H1 (cell line): ENCODE measurements around the gene DDX53. TPM values are rescaled to one million over a fixed set of nuclear protein-coding genes. Genes with fewer than 3 reads are reported as not detected.

Experiments used
- CTCF ChIA-PET: fragments of 300-600 bp; sonication (Branson Sonifier 250); formaldehyde crosslinking; loops from one replicate; lab custom pipeline; 2021; ENCODE audit not compliant: partially characterized antibody; lab: Charles Lee
- POLR2A ChIA-PET: fragments of 300-600 bp; sonication (Branson Sonifier 250); formaldehyde crosslinking; loops from one replicate; lab custom pipeline; 2021; ENCODE audit warnings: inconsistent platforms; ENCODE audit not compliant: partially characterized antibody; lab: Charles Lee
- DNase-seq, 2 experiments: peaks; one replicate each; pipeline versions ENCODE4 v3.0.0 to v3.0.0-alpha.2; 2010 to 2022; ENCODE audit warnings: low spot score in 2 of 2, low read depth in 1 of 2, mixed read lengths in 1 of 2
- FAIRE-seq: peaks from 2 replicates; lab custom pipeline; 2011; peaks lifted over from hg19 to GRCh38; lab: Jason Lieb, UNC
- H2AFZ ChIP-seq: 2 replicates; pipeline ENCODE4 v1.8.1; 2012; ENCODE audit warnings: low read length, inconsistent platforms
- H2AK5ac ChIP-seq: 2 replicates; pipeline ENCODE4 v1.6.1; 2013; ENCODE audit warnings: low read depth, low read length
- H2BK120ac ChIP-seq: replicated peaks from 2 replicates; pipeline ENCODE3; 2013; ENCODE audit warnings: low read depth, low read length, inconsistent platforms
- H2BK12ac ChIP-seq: 2 replicates; pipeline ENCODE4 v1.6.1; 2013; ENCODE audit warnings: low read depth, low read length
- H2BK15ac ChIP-seq: 2 replicates; pipeline ENCODE4 v1.6.1; 2013; ENCODE audit warnings: low read length
- H2BK20ac ChIP-seq: 2 replicates; pipeline ENCODE4 v1.6.1; 2013; ENCODE audit warnings: low read length
- H2BK5ac ChIP-seq: 2 replicates; pipeline ENCODE4 v1.6.1; 2013; ENCODE audit warnings: low read depth, low read length
- H3K14ac ChIP-seq: 2 replicates; pipeline ENCODE4 v1.6.1; 2013; ENCODE audit warnings: inconsistent platforms; ENCODE audit not compliant: insufficient read length
- H3K18ac ChIP-seq: 2 replicates; pipeline ENCODE4 v1.6.1; 2013; ENCODE audit warnings: low read length; ENCODE audit errors: extremely low read depth
- H3K23ac ChIP-seq: 2 replicates; pipeline ENCODE4 v1.6.1; 2013; ENCODE audit warnings: inconsistent platforms; ENCODE audit not compliant: insufficient read length
- H3K23me2 ChIP-seq: 2 replicates; pipeline ENCODE4 v1.6.1; 2013; ENCODE audit warnings: low read depth, low read length
- H3K27ac ChIP-seq: 2 replicates; pipeline ENCODE4 v1.6.1; 2011; ENCODE audit warnings: low read depth, low read length, inconsistent platforms
- H3K27me3 ChIP-seq, 4 experiments: replicated peaks in 1 of 4; 1 replicate in 1 of 4; 2 replicates in 3 of 4; pipeline versions ENCODE4 v1.6.1 to v1.8.1; 2011 to 2013; ENCODE audit warnings: low read length in 3 of 4, mild to moderate bottlenecking in 3 of 4, inconsistent platforms in 2 of 4, mixed read lengths in 2 of 4, moderate library complexity in 1 of 4; ENCODE audit not compliant: control insufficient read depth in 3 of 4, insufficient read depth in 3 of 4; ENCODE audit errors: extremely low read depth in 1 of 4
- H3K36me3 ChIP-seq, 4 experiments: 2 replicates each; pipeline versions ENCODE4 v1.6.1 to v1.8.1; 2011 to 2013; ENCODE audit warnings: mild to moderate bottlenecking in 4 of 4, low read length in 3 of 4, moderate library complexity in 2 of 4, control low read depth in 1 of 4, inconsistent platforms in 1 of 4; ENCODE audit not compliant: insufficient read depth in 4 of 4, control insufficient read depth in 2 of 4
- H3K4ac ChIP-seq: replicated peaks from 2 replicates; pipeline ENCODE3; 2013; ENCODE audit warnings: low read length, low read depth, mixed read lengths, inconsistent platforms; ENCODE audit not compliant: insufficient read length
- H3K4me1 ChIP-seq, 4 experiments: replicated peaks in 1 of 4; 1 replicate in 1 of 4; 2 replicates in 3 of 4; pipeline versions ENCODE4 v1.6.1 to v1.8.1; 2011 to 2013; ENCODE audit warnings: low read length in 3 of 4, inconsistent platforms in 2 of 4, mixed read lengths in 1 of 4; ENCODE audit not compliant: insufficient read depth in 4 of 4, control insufficient read depth in 3 of 4
- H3K4me2 ChIP-seq, 2 experiments: 2 replicates each; pipeline versions ENCODE4 v1.6.1 to v1.8.1; 2011 to 2013; ENCODE audit warnings: low read depth in 2 of 2, low read length in 2 of 2, control low read depth in 1 of 2, inconsistent platforms in 1 of 2, mild to moderate bottlenecking in 1 of 2; ENCODE audit not compliant: insufficient read depth in 1 of 2
- H3K4me3 ChIP-seq, 4 experiments: fragments of 200-600, 300-600 bp in 1 of 4; sonication (generic), shearing (Covaris generic), sonication (Bioruptor Twin) in 1 of 4; 2 replicates each; pipeline versions ENCODE4 v1.5.1 to v1.8.1; 2011 to 2016; ENCODE audit warnings: low read length in 4 of 4, low read depth in 3 of 4, control low read depth in 2 of 4, inconsistent platforms in 2 of 4, mild to moderate bottlenecking in 2 of 4, mixed read lengths in 1 of 4, moderate library complexity in 1 of 4; ENCODE audit not compliant: insufficient read depth in 2 of 4; ENCODE audit errors: extremely low read depth in 1 of 4
- H3K56ac ChIP-seq: replicated peaks from 2 replicates; pipeline ENCODE3; 2013; ENCODE audit warnings: low read depth, mild to moderate bottlenecking, mixed read lengths, low read length, inconsistent platforms; ENCODE audit not compliant: insufficient read length
- H3K79me1 ChIP-seq: 2 replicates; pipeline ENCODE4 v1.6.1; 2013; ENCODE audit warnings: low read depth, low read length, control low read depth
- H3K79me2 ChIP-seq, 2 experiments: 2 replicates each; pipeline versions ENCODE4 v1.6.1 to v1.8.1; 2012 to 2013; ENCODE audit warnings: low read length in 2 of 2, mild to moderate bottlenecking in 2 of 2, inconsistent platforms in 1 of 2; ENCODE audit not compliant: insufficient read depth in 2 of 2, control insufficient read depth in 1 of 2
- H3K9ac ChIP-seq, 4 experiments: replicated peaks in 1 of 4; 1 replicate in 1 of 4; 2 replicates in 3 of 4; pipeline versions ENCODE4 v1.6.1 to v1.8.1; 2011 to 2013; ENCODE audit warnings: low read depth in 3 of 4, low read length in 3 of 4, control low read depth in 2 of 4, mild to moderate bottlenecking in 2 of 4, moderate library complexity in 2 of 4, inconsistent platforms in 1 of 4; ENCODE audit errors: extremely low read depth in 1 of 4
- H3K9me3 ChIP-seq, 2 experiments: 2 replicates each; pipeline versions ENCODE4 v1.6.1 to v1.8.1; 2012 to 2013; ENCODE audit warnings: mild to moderate bottlenecking in 2 of 2, moderate library complexity in 2 of 2, control low read depth in 1 of 2, inconsistent platforms in 1 of 2, low read depth in 1 of 2, low read length in 1 of 2, mixed read lengths in 1 of 2; ENCODE audit not compliant: insufficient read depth in 2 of 2
- H4K20me1 ChIP-seq, 2 experiments: replicated peaks in 1 of 2; 2 replicates each; pipeline versions ENCODE3 to v1.8.1; 2011 to 2013; ENCODE audit warnings: inconsistent platforms in 2 of 2, low read length in 2 of 2, mild to moderate bottlenecking in 1 of 2; ENCODE audit not compliant: insufficient read depth in 2 of 2, control insufficient read depth in 1 of 2
- H4K5ac ChIP-seq: 2 replicates; pipeline ENCODE4 v1.6.1; 2013; ENCODE audit warnings: low read length, low read depth, mixed read lengths, inconsistent platforms; ENCODE audit not compliant: insufficient read length
- H4K8ac ChIP-seq: 2 replicates; pipeline ENCODE4 v1.8.0; 2013; ENCODE audit warnings: mild to moderate bottlenecking, moderate library complexity, low read length, inconsistent platforms; ENCODE audit not compliant: insufficient read depth; ENCODE audit errors: extremely low read depth
- H4K91ac ChIP-seq: replicated peaks from 2 replicates; pipeline ENCODE3; 2013; ENCODE audit warnings: low read length, mixed read lengths, inconsistent platforms; ENCODE audit not compliant: insufficient read length
- BRCA1 ChIP-seq: IDR thresholded peaks from 2 replicates; pipeline ENCODE4 v1.6.1; 2012; ENCODE audit warnings: low read depth, low read length, improper control_type of control experiment
- SIX5 ChIP-seq: IDR thresholded peaks from 2 replicates; pipeline ENCODE4 v1.6.1; 2011; ENCODE audit warnings: mild to moderate bottlenecking, low read depth, low read length
- SUZ12 ChIP-seq: fragments of 200-600 bp; sonication (generic); IDR thresholded peaks from 2 replicates; pipeline ENCODE4 v1.6.1; 2012; ENCODE audit warnings: mild to moderate bottlenecking, inconsistent platforms, low read length, moderate library complexity, mixed read lengths
- WGBS, 2 experiments: shearing (Covaris generic) in 1 of 2; methylation state at CpG; one replicate each; pipeline versions ENCODE4 v1.1.6 to v1.1.7; 2013 to 2015; ENCODE audit warnings: low lambda C conversion rate in 2 of 2, mixed read lengths in 2 of 2, inconsistent platforms in 1 of 2, low coverage in 1 of 2, missing lambda C conversion rate in 1 of 2; ENCODE audit not compliant: insufficient replicate concordance in 2 of 2, insufficient coverage in 1 of 2, insufficient read length in 1 of 2; ENCODE audit errors: extremely low coverage in 1 of 2, missing lambda C conversion rate in 1 of 2; 5-methylcytosine and 5-hydroxymethylcytosine counted together
- polyA plus RNA-seq, 7 experiments: library from polyadenylated mRNA; depleted of rRNA in 3 of 7; stranded (reverse) in 5 of 7; unstranded in 2 of 7; fragments of >200 nt in 5 of 7; fragments of 200-250 nt in 2 of 7; gene quantifications; 1 replicate in 5 of 7; 2 replicates in 1 of 7; 4 replicates in 1 of 7; pipeline versions ENCODE4 v1.2.1 to v1.2.3, GENCODE V29; 2011 to 2013; ENCODE audit warnings: missing spikeins in 2 of 7, mixed read lengths in 2 of 7
- total RNA-seq: library from RNA; stranded (reverse); fragmentation: NEBNext Ultra II Directional; extraction: Animal tissue kit (Norgen Biotek cat#: 25700); gene quantifications from 2 replicates; pipeline ENCODE4 v1.2.1, GENCODE V29; 2021

Gene DDX53
- total and polyA plus RNA-seq, 2 of the 8 experiments (the other 6 are each of a cell fraction or from before 2014, with no cell fraction given): not detected

DNA sequence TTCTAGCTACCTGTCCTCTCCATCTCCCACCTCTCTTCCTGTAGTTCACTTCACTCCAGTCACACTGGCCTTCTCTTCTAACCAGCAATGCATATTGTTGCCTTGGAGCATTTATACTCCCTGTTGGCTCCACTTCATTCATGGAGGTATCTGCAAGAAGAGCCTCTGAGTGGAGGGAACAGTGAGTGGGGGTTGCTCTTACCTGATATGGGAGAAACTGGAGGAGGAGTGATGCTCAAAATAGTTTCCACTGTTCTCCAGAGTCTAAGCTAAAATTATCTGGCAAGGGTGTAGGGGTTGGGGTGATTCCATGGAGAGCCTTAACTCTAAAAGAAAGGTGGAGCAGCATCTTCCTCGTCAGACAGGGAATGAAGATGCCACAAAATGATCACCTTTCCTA lies 28.9 kb upstream of the DDX53 start:
- Histone ChIP-seq H3K14ac (no peak overlapping the region), H3K9ac (no peak overlapping the region), H3K4me2 (no peak overlapping the region), H3K79me1 (no peaks in the 10 kb centered on the region), H3K4ac (no peak overlapping the region), H3K23me2 (no peaks in the 10 kb centered on the region), H4K91ac (no peak overlapping the region), H2BK5ac (no peak overlapping the region), H3K79me2 (no peaks in the 10 kb centered on the region), H3K4me3 (no peak overlapping the region), H2BK12ac (no peak overlapping the region), H3K36me3 (no peaks in the 10 kb centered on the region), H2BK120ac (no peak overlapping the region), H2BK15ac (no peak overlapping the region), H4K5ac (no peak overlapping the region), H3K27ac (no peak overlapping the region), H4K20me1 (no peaks in the 10 kb centered on the region), H4K8ac (no peak overlapping the region), H2BK20ac (no peak overlapping the region), H3K56ac (no peak overlapping the region), H2AK5ac (no peak overlapping the region), H3K27me3 (no peaks in the 10 kb centered on the region), H3K18ac (no peak overlapping the region), H3K4me1 (no peaks in the 10 kb centered on the region), H3K9me3 (no peaks in the 10 kb centered on the region), H2AFZ (no peak overlapping the region), H3K23ac (no peak overlapping the region)
- no peak for TF ChIP-seq BRCA1
- TF ChIP-seq SIX5: no peak
- TF ChIP-seq SUZ12: no peak
- POLR2A ChIA-PET: no interaction called here
- no peak for FAIRE-seq
- DNase-seq: no peak
- CTCF ChIA-PET: no interaction called here
- 100% methylated on average over 1 of the region's 1 CpG; no CpG with 5 or more reads in 1 of the 2 experiments for WGBS, 2 experiments
